ENCODE measurements around the gene FOXF1.

The FOXF1 gene

GRCh38 chr16:86517652-86518258, 7.4 kb downstream of the FOXF1 start:
- DNase-seq: no peak

- no peak for DNase-seq
These were observed 8.8 kb downstream of the FOXF1 start for GRCh38 chr16:86519007-86519648.

- DNase-seq: peak; percentile 37
These were observed 9.5 kb downstream of the FOXF1 start for GRCh38 chr16:86519649-86520316.

- no peak for DNase-seq
These were observed 10.2 kb downstream of the FOXF1 start for GRCh38 chr16:86520317-86521210.

GRCh38 chr16:86521236-86522197, 11.2 kb downstream of the FOXF1 start:
- no peak for DNase-seq

- no peak for DNase-seq
These were observed 12.3 kb downstream of the FOXF1 start for GRCh38 chr16:86522634-86523033.

GRCh38 chr16:86523166-86523740, 12.9 kb downstream of the FOXF1 start:
- DNase-seq: no peak

GRCh38 chr16:86524029-86524428, 13.7 kb downstream of the FOXF1 start:
- DNase-seq: no peak

- DNase-seq: no peak
These were observed 15.4 kb downstream of the FOXF1 start for GRCh38 chr16:86525696-86526095.

GRCh38 chr16:86527366-86527765, 17.0 kb downstream of the FOXF1 start:
- no peak for DNase-seq

GRCh38 chr16:86528061-86528929, 18.0 kb downstream of the FOXF1 start:
- no peak for DNase-seq

- no peak for DNase-seq
These were observed 18.8 kb downstream of the FOXF1 start for GRCh38 chr16:86529160-86529559.

- no peak for DNase-seq
These were observed 20.2 kb downstream of the FOXF1 start for GRCh38 chr16:86530251-86531190.

- no peak for DNase-seq
These were observed 20.8 kb downstream of the FOXF1 start for GRCh38 chr16:86531191-86531545.

GRCh38 chr16:86531641-86532525, 21.6 kb downstream of the FOXF1 start:
- no peak for DNase-seq

- no peak for DNase-seq
These were observed 22.1 kb downstream of the FOXF1 start for GRCh38 chr16:86532526-86532815.

GRCh38 chr16:86533076-86533475, 22.7 kb downstream of the FOXF1 start:
- no peak for DNase-seq

- DNase-seq: no peak
These were observed 23.5 kb downstream of the FOXF1 start for GRCh38 chr16:86533767-86534351.

Measured in effector CD4-positive, alpha-beta T cell (primary cell).